ENCODE data around the gene WDR31.

GRCh38 chr9:113307396-113307975 lies 32.6 kb downstream of the WDR31 start:
- TF ChIP-seq CTCF (optimal IDR thresholded peaks at IDR 0.05 in 1 of 3, IDR thresholded peaks at IDR 0.05 in 1 of 3, conservative IDR thresholded peaks at IDR 0.05 in 1 of 3; ENCODE audit: extremely low read depth in 1 of 3, insufficient read depth in 2 of 3, low read length in 3 of 3), result no peak
- no peak for TF ChIP-seq EZH2 (IDR thresholded peaks at IDR 0.05; ENCODE audit: low read length)

Data from keratinocyte (primary cell).